GM19455 (cell line): ENCODE data around the gene ACOT4.
"Not testable (repeated sequence)": the region's sequence is repeated elsewhere in the genome, so short reads cannot be mapped to it uniquely, and the experiment has no call there.

ENCODE experiments used
- ATAC-seq: cut with Tn5 transposase; IDR thresholded peaks from one replicate; pipeline ENCODE4 v1.9.1; 2021; ENCODE audit not compliant: unreplicated experiment

ACOT4 gene

GRCh38 chr14:73576391-73576790 is 15.3 kb upstream of the ACOT4 start:
- ATAC-seq, result no peak

DNA sequence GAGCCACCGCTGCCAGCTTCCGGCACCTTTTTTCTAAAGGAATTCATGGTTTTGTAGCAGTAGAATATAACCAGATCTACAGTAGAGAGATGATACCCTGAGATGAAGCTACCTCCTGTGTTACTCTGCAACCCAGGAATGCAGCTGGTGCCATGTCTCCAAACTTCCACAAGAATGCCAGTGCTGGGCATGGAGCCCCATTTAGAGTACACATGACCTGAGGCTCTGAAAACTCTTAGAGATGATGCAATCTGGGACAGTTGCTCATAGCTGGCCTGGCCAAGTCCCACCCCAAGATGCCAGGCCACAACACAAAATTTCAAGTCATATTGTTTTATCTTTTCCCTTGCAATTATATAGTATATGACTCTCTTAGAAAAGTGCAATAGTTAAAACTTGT is 14.5 kb upstream of the ACOT4 start:
- ATAC-seq, result not testable (repeated sequence)

- not testable (repeated sequence) for ATAC-seq
Measured at GRCh38 chr14:73582102-73582979, 9.3 kb upstream of the ACOT4 start.

- no peak for ATAC-seq
Measured at GRCh38 chr14:73588695-73589094, 3.0 kb upstream of the ACOT4 start.

- no peak for ATAC-seq
Measured at GRCh38 chr14:73589116-73589515, 2.6 kb upstream of the ACOT4 start.

DNA sequence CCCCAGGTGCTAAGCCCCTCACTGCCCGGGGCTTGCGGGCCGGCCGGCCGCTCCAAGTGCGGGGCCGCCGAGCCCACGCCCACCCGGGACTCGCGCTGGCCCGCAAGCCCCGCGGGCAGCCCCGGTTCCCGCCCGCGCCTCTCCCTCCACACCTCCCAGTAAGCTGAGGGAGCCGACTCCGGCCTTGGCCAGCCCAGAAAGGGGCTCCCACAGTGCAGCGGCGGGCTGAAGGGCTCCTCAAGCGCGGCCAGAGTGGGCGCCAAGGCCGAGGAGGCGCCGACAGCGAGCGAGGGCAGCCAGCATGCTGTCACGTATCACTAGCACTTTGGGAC is 1.0 kb upstream of the ACOT4 start:
- ATAC-seq, result not testable (repeated sequence)

GRCh38 chr14:73594491-73594890 is 2.8 kb downstream of the ACOT4 start:
- no peak for ATAC-seq

DNA sequence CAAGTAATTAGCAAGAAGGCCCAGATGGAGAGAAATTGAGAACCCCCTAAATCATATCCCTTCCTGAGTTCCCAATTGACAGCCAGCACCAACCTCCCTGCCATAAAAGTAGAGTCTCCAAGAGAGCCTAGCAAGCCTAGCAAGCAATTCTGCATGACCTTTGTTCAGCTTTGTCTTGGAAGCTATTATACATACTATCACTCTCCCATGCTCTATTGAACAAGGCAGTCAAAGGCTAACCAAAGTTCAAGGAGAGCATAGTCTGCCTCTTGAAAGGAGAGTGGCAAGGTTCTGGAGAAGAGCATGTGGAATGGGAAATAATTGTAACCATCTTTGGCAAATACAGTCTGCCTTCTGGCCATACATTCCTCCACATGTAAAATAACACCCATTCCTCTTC is 7.8 kb downstream of the ACOT4 start:
- ATAC-seq, result no peak

DNA sequence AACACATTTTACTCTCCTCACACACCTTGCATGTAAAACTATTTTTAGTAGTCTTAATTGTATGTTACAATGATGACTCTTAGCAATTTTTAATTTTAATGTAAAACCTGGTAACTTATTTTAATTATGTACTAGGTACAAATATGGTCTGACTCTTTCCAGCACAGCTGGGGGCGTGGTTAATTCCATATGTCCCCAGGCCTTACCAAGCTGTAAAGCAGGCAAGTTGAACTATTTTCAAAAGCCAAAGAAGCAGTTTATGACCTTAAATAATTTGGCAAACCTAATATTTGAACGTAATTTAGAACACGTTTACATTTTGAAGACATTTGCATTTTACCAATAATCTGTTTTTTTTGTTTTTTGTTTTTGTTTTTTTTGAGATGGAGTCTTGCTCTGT is 11.3 kb downstream of the ACOT4 start:
- no peak for ATAC-seq

DNA sequence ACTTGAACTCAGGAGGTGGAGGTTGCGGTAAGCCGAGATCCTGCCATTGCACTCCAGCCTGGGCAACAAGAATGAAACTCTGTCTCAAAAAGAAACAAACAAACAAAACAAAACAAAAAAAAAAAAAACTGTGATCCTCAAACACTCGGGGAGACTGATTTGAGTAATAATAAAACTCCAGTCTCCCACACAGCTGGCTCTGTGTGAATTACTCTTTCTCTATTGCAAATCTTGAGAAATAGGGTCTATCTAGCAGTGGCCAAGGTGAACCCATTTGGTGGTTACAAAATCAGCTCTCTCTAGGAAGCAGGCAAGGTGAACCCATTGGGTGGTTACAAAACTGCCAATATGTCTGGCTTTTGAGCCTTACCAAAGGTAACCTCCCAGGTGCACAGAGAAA is 14.6 kb downstream of the ACOT4 start:
- no peak for ATAC-seq

DNA sequence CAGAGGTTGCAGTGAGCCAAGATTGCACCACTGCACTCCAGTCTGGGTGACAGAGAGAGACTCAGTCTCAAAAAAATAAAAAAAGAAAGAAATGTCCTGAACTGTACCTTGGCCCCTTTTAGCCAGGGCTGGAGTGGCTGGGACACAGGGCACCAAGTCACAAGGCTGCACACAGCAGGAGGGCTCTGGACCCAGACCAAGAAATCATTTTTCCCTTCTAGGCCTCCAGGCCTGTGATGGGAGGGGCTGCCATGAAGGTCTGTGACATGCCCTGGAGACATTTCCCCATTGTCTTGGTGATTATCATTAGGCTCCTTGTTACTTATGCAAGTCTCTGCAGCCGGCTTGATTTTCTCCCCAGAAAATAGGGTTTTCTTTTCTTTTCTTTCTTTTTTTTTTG is 15.6 kb downstream of the ACOT4 start:
- ATAC-seq, result no peak

GRCh38 chr14:73610687-73611086 is 19.0 kb downstream of the ACOT4 start:
- ATAC-seq, result no peak

GRCh38 chr14:73612339-73613045 is 20.8 kb downstream of the ACOT4 start, which contains the start of gene ACOT6:
Gene ACOT6, plus strand, starts transcription at chr14:73612517. Its CDS starts 55 bp downstream, at chr14:73612572.
- ATAC-seq, result peak; percentile 69

- peak; percentile 28 for ATAC-seq
Measured at GRCh38 chr14:73613046-73613383, 21.3 kb downstream of the ACOT4 start.

DNA sequence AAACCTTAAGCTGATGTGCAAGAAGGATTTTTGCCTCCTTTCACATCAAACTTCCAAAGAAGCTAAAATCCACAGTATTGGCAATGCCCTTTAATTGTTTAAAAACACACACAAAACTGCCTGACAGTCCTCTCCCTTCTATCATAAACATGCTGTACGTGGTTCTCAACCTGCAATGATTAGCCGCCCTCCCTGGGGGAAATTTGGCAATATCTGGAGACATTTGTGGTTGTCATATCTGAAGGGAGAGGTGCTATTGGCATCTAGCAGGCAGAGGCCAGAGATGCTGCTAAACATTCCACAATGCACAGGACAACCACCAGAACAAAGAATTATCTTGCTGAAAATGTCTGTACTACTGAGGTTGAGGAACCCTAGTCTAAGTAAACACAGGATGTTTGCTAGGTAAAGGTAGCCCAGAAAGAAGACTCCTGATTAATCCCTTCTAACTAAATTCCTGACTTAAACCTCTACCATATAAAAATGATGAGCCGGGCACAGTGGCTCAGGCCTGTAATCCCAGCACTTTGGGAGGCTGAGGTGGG is 21.8 kb downstream of the ACOT4 start:
- ATAC-seq, result no peak

DNA sequence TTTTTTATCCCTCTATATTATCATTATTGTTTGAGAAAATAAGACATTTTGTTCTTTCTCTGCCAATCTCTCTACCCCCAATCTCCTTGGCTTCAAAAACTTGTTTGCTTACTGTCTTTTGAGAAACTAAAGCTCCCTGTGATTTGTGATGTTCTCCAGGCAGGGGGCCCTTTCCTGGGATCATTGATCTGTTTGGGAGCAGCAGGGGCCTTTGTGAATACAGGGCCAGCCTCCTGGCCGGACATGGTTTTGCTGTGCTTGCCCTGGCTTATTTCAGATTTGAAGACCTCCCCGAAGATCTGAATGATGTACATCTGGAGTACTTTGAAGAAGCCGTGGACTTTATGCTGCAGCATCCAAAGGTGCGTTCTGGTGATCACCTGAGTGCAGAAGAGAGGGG is 25.2 kb downstream of the ACOT4 start:
- no peak for ATAC-seq

DNA sequence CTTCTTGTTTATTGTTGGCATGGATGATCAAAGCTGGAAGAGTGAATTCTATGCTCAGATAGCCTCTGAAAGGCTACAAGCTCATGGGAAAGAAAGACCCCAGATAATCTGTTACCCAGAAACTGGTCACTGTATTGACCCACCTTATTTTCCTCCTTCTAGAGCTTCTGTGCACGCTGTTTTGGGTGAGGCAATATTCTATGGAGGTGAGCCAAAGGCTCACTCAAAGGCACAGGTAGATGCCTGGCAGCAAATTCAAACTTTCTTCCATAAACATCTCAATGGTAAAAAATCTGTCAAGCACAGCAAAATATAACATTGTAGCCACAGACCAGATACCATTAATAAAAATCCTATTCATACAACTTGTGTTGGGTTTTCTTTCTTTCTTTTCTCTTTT is 27.9 kb downstream of the ACOT4 start:
- ATAC-seq, result no peak

- no peak for ATAC-seq
Measured at GRCh38 chr14:73620268-73620667, 28.6 kb downstream of the ACOT4 start.

- no peak for ATAC-seq
Measured at GRCh38 chr14:73623504-73624054, 31.9 kb downstream of the ACOT4 start.

GRCh38 chr14:73625706-73626105 is 34.0 kb downstream of the ACOT4 start:
- ATAC-seq, result no peak

DNA sequence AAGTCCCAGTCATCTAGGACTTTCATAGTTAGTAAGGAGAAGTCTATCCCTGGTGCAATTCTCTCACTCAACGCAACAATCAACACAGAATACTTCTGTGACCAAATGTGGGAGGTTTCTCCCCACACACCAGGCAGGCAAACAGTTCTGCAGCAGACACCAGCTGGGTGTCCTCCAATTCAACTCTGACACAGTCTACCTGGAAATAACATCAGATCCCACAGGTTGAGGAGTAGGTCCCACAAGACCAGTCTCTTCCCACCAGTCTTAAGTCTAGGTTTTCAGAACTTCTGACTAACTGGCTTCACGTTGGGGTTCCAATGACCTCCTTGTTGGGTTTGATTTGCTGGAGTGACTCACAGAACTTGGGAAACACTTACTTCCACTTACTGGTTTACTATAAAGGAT is 35.5 kb downstream of the ACOT4 start:
- ATAC-seq, result no peak
